Measurements from ENCODE around the gene ATP6V1B1.

The ATP6V1B1 gene

DNA sequence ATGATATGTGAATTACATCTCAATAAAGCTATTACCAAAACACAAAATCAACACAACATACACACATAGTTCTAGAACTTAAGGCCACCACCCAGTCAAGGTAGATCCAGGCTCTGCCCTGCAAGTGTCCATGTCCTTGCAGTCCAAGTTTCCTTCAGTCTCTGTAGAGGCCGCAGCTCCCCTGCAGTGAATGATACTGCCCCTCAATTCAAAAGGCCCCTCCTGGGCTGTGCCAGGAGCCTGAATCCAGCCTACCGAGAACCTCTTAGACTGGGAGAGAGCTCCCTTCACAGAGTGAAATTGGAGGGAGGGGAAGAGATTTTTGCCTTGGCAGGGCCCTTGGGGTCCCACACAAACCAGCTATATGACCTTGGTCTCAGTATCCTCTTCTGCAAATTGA lies 42.5 kb upstream of the ATP6V1B1 start:
- TF ChIP-seq POLR2A (IDR thresholded peaks at IDR 0.05; ENCODE audit: low read depth, low read length) (no peak), POLR2AphosphoS5 (IDR thresholded peaks at IDR 0.05; ENCODE audit: low read depth, low read length) (no peak), TAF1 (IDR thresholded peaks at IDR 0.05; ENCODE audit: borderline replicate concordance, low read depth, low read length) (no peak)
- no peak for DNase-seq (ENCODE audit: insufficient read length)
- FAIRE-seq = no peak

DNA sequence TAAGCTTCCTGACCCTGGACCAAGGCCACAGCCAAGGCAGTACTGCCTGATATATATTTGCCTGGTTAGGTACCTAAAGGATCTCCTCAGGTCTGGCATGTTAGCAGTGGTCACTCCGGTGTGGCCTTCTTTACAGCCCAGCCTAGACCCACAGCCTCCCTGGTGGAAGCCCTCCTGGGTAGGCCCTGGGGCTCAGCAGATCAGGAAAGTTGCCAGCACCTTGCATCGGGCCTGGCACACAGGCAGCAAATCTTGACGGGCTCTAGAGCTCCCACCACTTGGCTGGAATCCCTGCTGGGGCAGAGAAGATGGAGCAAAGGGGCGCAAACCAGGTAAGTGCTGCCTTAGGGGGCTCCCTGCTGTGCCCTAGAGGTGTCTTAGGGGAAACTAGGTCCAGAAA lies 40.9 kb upstream of the ATP6V1B1 start:
- no peak for TF ChIP-seq POLR2AphosphoS5 (IDR thresholded peaks at IDR 0.05; ENCODE audit: low read depth, low read length)
- TF ChIP-seq POLR2A (IDR thresholded peaks at IDR 0.05; ENCODE audit: low read depth, low read length) = no peak
- no peak for TF ChIP-seq TAF1 (IDR thresholded peaks at IDR 0.05; ENCODE audit: borderline replicate concordance, low read depth, low read length)
- DNase-seq (ENCODE audit: insufficient read length) (no peak), FAIRE-seq (no peak)

DNA sequence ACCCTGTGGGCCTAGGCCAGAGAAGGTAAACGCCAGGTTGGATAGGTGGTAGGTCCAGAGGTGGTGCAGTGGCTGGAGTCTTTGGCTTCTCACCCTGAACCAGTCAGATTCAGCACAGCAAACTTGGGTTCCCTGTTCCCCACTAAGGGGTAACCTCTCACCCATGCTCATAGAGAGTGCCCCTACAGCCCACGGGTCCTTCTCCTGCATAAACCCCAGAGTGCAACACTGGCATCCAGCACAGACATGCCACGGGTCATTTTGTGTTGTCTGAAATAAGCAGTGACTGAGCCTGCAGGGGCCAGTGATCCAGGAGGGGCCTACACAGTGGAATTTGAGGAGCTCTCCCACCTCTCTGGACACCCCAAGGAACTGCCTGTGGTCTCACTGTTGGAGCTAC lies 40.5 kb upstream of the ATP6V1B1 start:
- FAIRE-seq (no peak), DNase-seq (ENCODE audit: insufficient read length) (no peak)
- TF ChIP-seq POLR2A (IDR thresholded peaks at IDR 0.05; ENCODE audit: low read depth, low read length) (no peak), POLR2AphosphoS5 (IDR thresholded peaks at IDR 0.05; ENCODE audit: low read depth, low read length) (no peak), TAF1 (IDR thresholded peaks at IDR 0.05; ENCODE audit: borderline replicate concordance, low read depth, low read length) (no peak)

DNA sequence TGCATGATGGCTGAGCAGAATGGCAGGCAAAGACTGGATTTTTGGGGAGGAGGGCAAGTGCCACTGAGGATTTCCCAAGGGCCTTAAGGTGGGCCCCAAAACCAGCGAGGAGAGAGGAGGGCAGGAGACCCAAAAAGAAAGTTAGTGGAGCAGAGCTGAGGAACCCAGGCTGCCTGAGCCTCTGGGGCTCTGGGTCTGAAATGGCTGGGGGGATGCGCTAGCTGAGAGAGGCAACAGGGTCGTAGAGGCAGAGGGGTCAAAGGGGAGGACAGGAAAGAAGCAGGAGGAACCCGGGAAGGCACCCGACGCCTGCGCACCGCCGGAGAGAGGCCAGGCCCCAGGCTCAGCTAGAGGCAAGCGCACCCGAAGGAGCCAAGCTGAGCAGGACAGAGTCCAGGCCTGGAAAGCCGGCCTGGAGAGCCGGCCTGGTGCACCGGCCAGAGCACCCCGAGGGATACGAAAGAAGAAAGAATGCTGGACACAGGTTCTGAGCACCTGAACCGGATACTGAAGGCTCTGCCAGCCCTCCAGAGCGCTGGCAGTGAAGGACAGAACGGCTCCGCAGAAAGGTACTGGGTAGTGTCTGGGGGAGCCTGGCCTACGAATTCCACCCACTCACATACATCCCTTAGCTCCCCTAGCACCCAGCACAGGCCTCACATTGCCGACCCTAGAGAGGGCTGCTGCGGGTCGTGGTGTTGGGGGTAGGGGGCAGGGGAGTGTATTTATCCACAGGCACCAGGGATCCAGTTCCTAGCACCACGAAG lies 39.5 kb upstream of the ATP6V1B1 start:
- DNase-seq (ENCODE audit: insufficient read length) = no peak
- TF ChIP-seq POLR2A (IDR thresholded peaks at IDR 0.05; ENCODE audit: low read depth, low read length) (no peak), POLR2AphosphoS5 (IDR thresholded peaks at IDR 0.05; ENCODE audit: low read depth, low read length) (no peak), TAF1 (IDR thresholded peaks at IDR 0.05; ENCODE audit: borderline replicate concordance, low read depth, low read length) (no peak)
- FAIRE-seq = no peak

DNA sequence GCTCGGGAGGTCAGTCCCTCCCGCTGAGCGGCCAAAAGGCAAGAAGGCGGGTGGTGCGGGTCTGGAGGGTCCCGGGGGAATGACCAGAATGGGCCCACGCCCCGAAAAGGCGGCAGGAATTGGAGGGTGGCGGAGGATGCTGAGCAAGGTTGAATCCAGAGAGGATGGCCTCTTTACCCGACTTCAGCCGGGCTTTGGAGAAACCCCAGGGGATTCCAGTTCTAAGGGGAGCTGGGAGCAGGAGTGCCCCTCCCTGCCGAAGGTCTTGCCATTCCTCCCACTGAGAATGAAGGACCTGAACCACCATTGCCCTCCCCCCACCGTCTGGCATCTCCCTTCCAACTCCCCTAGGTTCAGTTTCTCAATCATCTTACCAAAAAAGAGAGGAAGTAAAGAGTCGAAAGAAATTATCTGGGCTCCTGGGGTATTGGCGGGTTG lies 38.9 kb upstream of the ATP6V1B1 start:
- FAIRE-seq (no peak), DNase-seq (ENCODE audit: insufficient read length) (no peak)
- TF ChIP-seq TAF1 (IDR thresholded peaks at IDR 0.05; ENCODE audit: borderline replicate concordance, low read depth, low read length) (no peak), POLR2A (IDR thresholded peaks at IDR 0.05; ENCODE audit: low read depth, low read length) (no peak), POLR2AphosphoS5 (IDR thresholded peaks at IDR 0.05; ENCODE audit: low read depth, low read length) (no peak)

DNA sequence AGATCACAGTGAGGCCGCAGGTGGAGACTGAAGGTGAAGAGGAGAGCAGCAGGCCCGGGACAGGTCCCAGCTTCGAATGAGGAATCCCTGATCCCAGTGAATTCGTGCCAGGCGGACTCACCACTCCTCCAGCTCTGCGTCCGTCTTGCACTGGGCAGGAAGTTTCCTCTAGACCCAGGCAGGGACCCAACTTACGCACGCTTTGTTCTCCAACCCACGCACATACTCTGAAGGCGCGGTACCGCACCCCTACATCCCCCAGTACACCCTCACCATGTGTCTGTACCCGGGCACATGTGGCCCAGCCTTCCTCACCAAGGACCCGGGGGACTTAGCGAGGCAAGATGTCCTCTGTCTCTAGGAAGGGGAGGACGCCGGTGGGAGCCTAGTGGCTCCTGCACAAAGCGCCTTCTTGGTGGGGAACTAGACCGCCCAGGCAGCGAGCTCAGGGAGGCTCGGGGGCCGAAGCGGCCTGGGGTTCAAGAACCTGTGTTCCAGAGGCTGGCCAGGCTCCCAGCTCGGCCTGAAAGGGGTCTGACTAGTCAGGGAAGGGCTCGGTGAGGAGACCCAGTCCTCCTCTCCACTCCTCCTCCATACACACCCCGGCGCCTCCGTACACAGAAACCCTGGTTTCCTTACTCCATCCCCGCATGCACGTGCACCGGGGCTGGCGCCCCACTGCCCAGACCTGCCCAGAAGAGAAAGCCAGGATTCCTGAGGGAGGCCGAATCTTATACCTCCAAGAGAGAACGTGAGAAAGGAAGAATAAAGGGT lies 38.3 kb upstream of the ATP6V1B1 start:
- no peak for DNase-seq (ENCODE audit: insufficient read length)
- FAIRE-seq = no peak
- no peak for TF ChIP-seq TAF1 (IDR thresholded peaks at IDR 0.05; ENCODE audit: borderline replicate concordance, low read depth, low read length)
- TF ChIP-seq POLR2A (IDR thresholded peaks at IDR 0.05; ENCODE audit: low read depth, low read length) = no peak
- no peak for TF ChIP-seq POLR2AphosphoS5 (IDR thresholded peaks at IDR 0.05; ENCODE audit: low read depth, low read length)

DNA sequence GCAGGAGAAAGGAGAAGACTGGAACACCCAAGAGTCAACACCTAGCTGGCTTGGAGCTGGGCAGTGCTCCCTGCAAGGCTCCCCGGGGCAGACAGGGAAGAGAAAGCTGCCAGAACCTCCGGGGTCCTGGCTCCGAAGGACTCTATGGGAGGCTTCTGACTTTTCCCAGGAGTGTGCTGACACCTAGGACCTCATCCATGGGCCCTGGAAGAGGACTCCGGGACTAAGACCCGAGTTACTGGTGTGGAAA lies 37.8 kb upstream of the ATP6V1B1 start:
- no peak for TF ChIP-seq POLR2AphosphoS5 (IDR thresholded peaks at IDR 0.05; ENCODE audit: low read depth, low read length)
- TF ChIP-seq TAF1 (IDR thresholded peaks at IDR 0.05; ENCODE audit: borderline replicate concordance, low read depth, low read length) = no peak
- no peak for TF ChIP-seq POLR2A (IDR thresholded peaks at IDR 0.05; ENCODE audit: low read depth, low read length)
- FAIRE-seq = no peak
- no peak for DNase-seq (ENCODE audit: insufficient read length)

DNA sequence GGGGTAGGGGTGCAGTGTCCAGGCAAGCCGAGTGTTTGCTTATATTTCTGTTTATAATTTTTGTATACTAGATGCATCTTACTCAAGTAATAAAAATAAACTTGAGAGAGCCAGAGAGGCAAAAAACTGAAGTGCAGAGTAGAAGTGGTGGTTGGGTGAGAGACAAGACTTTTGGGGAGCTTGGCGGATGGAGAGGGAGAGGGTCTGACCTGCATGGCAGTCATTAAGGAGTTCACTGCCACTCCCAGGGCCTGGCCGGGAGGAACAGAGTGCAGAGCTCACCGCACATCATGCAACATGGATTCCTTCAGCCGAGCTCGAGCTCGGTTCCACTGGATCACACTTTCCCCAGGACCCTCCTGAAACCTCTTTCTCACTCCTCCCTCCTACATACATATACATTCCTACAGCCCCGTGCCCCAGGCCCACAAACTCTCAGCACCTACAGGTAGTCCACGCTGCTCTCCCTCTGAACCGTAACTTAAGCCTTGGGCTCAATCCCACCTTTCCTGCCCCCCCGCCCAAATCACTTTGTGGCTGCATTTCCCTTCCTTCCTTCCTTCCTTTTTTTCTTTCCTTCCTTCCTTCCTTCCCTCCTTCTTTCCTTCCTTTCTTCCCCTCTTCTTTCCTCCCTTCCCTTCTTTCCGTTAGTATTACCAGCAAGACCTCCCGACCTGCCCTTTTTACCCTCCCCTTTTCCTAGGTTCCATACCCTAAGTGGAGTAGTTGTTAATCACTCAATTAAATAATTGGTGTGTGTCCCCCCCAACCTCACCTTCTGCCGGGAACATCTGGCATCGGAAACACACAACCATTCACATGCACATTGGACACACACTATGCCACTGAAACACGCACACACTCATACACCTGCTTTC lies 37.1 kb upstream of the ATP6V1B1 start:
- no peak for FAIRE-seq
- DNase-seq (ENCODE audit: insufficient read length) = no peak
- TF ChIP-seq POLR2AphosphoS5 (IDR thresholded peaks at IDR 0.05; ENCODE audit: low read depth, low read length) (no peak), TAF1 (IDR thresholded peaks at IDR 0.05; ENCODE audit: borderline replicate concordance, low read depth, low read length) (no peak), POLR2A (IDR thresholded peaks at IDR 0.05; ENCODE audit: low read depth, low read length) (no peak)

DNA sequence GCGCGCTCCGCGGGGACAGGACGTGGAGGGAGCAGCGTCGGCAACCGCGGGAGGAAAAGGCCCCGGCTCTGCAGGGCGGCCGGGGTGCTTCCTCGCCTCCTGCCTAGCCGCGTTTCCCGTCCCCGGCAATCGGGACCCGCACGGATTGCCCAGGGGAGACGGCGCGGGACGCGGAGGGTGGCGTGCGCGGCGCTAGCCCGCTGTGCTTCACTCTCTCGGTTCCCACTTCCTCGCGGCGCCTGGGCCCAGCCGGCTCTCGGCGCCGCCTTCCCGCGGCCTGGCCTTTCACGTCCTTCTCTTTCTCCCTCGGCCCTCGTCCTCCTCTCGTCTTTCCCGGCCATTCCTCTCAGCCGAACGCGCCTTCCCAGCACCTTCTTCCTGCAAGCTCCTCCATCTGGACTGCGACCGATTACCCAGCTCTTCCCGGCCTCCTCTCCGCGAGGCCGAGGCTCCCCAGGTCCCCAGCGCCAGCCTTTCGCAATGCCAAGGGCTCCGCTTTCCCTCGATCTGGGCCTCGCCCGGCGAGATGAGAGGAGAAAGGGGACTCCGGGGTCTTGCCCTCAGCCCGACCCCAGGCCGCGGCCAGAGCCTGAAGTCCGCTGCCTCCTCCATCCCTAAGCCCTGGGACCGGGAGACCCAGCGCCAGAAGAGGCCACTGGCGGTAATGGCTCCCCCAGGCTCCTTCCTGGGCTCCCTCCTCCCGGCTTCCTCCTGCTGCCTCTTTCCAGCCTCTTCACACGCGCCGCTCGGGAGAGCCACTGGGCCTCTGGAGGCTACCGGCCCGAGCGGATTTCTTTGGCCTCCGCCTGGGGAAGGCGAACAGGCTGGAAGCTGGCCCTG lies 34.3 kb upstream of the ATP6V1B1 start:
- DNase-seq (ENCODE audit: insufficient read length) (no peak), FAIRE-seq (no peak)
- TF ChIP-seq POLR2AphosphoS5 (IDR thresholded peaks at IDR 0.05; ENCODE audit: low read depth, low read length) = no peak

DNA sequence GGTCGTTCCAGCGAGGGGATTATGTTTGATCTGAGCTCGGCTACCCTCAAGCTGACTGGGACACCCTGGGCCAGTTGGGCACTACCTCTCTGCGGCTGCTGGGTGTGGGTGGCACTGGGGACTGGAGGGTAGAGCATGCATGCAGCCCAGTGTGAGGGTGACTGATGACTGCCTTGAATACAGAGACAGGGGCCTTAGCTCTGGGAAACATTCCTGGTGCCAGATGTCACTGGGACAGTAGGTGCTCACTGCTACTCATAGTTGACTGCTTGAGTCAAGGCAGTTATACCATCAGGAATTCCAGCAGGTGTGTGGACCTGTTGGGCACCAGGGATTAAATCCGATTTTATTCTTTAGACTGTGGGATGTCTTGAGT lies 33.6 kb upstream of the ATP6V1B1 start:
- DNase-seq (ENCODE audit: insufficient read length) (no peak), FAIRE-seq (no peak)
- TF ChIP-seq POLR2AphosphoS5 (IDR thresholded peaks at IDR 0.05; ENCODE audit: low read depth, low read length) (no peak), TAF1 (IDR thresholded peaks at IDR 0.05; ENCODE audit: borderline replicate concordance, low read depth, low read length) (no peak), POLR2A (IDR thresholded peaks at IDR 0.05; ENCODE audit: low read depth, low read length) (no peak)

DNA sequence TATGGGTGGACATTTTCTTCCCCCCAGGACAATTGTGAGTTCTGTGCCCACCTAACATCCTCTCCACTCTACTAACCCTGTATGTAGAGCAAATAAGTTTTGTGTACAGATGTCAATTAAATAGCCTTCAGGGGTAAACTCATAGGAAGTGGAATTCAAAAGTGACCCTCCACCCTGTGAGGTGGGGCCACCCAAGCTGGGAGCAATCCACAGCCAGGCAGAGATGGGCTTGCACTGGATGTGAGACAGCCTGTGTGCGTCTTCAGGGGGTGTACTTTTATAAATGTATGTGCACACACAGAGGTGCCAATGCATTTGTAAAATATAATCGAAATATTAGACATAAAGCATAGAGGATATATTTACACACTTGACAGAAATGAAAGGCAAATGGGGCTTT lies 33.1 kb upstream of the ATP6V1B1 start:
- FAIRE-seq (no peak), DNase-seq (ENCODE audit: insufficient read length) (no peak)

More for the DNA sequence above, 33.1 kb upstream of the ATP6V1B1 start:
- TF ChIP-seq TAF1 (IDR thresholded peaks at IDR 0.05; ENCODE audit: borderline replicate concordance, low read depth, low read length) = no peak
- no peak for TF ChIP-seq POLR2AphosphoS5 (IDR thresholded peaks at IDR 0.05; ENCODE audit: low read depth, low read length)
- TF ChIP-seq POLR2A (IDR thresholded peaks at IDR 0.05; ENCODE audit: low read depth, low read length) = no peak

Data from GM12892 (cell line).